NCI-H2029 treated with DMSO at 0.1 percent for 48 hours (cell line): ENCODE measurements around the gene TLX3.
"Not testable (repeated sequence)": the region's sequence is repeated elsewhere in the genome, so short reads cannot be mapped to it uniquely, and the experiment has no call there.

Experiments
- DNase-seq: peaks from one replicate; lab custom pipeline; 2025; lab: John Stamatoyannopoulos, UW

Gene TLX3

DNA sequence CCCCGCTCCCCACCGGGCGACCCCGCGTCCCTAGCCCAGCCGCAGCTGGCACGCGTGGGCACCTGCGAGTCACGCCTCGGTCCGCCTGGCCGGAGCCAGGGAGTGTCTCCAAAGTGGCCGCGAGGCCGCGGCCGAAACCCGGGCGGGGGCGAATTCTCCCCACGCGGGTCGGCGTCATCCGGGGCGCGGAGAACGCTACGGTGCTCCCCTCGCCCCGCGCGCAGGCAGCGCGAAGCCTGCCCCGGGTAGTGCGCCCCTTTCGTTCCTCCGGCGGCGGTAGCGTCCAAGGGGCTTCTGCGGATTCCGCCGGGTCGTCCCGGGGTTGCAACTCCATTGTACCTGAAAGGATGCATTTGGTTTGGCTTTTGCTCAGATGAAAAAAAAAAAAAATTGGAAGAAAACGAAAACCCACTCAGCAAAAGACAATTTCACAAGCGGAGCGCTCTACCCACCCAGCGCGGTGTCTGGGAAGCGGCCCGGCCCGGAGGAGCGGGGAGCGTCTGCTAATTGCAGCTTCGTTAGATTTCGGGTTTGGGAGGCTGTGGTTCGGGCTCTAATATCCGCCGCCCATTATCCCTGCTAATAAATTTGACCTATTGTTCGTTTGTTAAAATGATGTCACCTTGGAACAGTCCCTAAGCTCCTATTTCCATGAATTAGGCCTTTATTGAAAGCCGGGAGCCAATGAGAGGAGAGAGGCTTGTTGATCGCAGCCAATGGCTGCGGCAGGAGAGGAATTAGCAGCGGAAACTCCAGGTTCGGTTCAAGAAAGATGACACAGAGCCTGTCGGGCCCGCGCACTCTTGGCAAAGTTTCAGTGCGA, at the start of gene TLX3:
TSS of gene TLX3 (plus strand) at position 796 of the 823 bp plus-strand sequence. CDS start 118 bp downstream, outside the sequence.
- DNase-seq = peak; percentile 83

DNA sequence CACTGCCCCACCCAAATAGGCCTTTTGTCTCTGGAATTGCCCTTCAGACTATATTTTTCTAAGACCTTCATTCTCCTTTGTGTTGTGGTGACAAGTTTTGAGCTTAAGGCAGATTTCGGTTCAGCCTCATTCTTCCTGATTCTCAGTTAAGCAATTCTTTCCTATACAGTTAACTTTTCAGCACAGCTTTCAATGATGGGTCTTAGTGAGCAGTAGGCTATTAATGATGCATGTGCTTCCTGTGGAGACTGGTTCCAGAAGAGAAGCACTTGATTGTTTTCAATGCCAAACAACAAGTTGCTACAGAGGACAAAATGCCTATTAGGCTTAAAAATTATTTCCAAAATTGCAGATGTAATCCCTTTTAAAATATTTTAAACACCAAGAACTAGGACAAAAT, 47.7 kb upstream of the TLX3 start:
- no peak for DNase-seq

DNA sequence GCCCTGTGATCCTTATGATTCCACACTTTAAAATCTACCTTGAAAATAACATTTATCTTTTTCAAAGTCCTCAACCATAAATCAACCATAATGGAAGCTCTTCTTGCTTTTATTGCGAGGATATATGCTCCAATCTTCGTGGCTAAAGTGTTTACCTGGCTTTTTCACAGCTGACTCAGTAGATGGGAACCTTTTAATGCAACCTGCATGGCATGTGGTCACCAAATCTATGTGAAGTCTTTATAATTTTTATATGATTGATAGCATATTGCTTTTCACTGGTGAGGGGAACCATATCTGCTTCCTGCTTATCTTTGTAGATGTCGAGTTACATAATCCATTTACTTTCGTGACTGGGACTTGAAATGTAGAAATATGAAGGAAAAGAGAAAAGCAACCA, 47.1 kb upstream of the TLX3 start:
- DNase-seq = no peak

- no peak for DNase-seq
These were observed 45.9 kb upstream of the TLX3 start for GRCh38 chr5:171263181-171263580.

DNA sequence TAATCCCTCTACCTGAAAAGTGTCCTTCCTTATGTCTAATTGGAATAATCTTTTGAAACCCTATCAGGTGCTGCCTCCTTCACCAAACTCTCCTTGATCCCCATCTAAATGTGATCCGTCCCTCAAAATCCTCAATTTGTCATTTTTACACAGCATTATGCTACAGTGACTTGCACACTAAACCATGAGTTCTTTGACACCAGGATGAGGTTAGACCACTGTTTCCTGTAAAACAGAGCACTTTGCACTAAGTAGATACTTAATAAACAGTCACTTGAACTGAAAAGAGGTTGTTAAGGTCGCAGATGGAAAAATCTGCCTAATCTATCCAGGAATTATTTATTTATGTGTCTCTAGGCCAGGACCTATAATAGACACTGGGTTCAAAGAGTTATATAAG, 44.2 kb upstream of the TLX3 start:
- no peak for DNase-seq

- no peak for DNase-seq
These were observed 40.1 kb upstream of the TLX3 start for GRCh38 chr5:171268700-171269620.

DNA sequence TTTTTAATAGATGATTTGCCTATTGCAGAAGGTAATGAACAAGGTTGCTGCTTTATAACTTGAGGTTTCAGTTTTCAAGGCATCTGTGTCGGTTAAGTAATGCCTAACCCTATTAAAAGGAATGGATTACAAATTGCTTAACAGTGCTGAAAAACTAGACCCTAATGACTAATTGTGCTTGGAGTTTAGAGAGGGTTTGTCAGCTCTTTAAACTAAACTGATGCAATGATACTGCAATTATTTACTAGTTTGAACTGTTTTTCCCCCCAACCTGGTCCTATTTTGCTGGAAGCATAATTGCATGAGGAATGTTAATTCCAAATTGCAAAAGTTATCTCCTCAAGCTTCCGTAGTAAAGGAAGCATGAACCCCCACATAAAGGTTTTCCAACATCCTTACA, 39.3 kb upstream of the TLX3 start:
- DNase-seq = no peak

GRCh38 chr5:171270136-171270535, 38.9 kb upstream of the TLX3 start:
- no peak for DNase-seq

DNA sequence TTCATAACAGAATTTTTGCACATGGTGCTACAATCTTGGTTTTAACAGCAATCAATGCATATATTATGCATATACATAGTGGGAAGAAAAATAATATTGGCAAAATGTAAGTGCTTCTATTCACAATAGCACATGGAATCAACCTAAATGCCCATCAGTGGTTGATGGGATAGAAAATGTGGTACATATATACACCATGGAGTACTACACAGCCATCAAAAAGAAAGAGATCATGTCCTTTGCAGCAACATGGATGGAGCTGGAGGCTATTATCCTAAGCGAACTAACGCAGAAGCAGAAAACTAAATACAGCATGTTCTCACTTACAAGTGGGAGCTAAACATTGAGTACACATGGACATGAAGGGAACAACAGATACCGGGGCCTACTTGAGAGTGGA, 37.2 kb upstream of the TLX3 start:
- DNase-seq = no peak

DNA sequence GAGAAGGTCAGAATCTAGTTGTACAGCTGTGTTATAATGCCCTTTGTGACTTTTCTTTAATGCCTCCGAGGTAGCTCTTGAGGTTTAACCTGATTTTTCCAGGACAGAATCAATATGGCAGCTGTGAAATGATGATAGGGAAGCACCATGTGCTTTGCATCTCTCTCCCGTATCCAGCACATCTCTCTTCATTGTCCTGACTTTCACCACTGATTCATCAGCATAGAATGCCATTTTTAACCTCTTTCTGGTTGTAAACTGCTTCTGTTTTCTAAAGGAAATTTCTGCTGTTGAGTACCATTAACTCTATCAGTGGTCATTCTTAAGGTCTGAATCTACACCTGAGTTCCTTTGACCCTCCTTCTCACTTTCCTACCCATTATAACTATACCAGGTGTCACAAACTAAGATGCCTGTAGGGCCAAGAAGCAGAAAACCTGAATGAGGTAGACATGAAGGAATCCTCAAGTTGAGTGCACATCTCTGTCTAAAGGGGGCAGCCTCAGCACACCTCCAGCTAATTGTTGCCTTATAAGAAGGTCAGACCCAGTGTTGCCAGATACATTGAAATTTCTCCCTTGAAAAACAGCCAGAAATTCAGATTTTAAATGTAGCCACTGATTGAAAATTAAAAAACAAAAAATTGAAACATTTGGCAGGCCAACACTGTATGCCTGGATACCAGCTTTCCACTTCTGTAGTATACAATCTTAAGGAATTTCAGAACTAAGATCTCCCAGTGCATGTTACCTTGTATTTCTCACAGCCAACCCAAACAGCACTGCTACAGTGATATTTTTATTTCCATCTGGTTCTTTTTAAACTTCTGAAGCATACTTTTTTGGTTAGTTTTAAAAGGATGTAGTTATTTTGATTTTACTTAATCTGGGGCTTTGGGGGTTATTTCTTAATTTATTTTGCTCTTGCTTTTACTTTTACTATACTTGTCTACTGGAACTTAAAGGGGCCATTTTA, 35.8 kb upstream of the TLX3 start:
- no peak for DNase-seq

GRCh38 chr5:171275841-171276544, 33.1 kb upstream of the TLX3 start:
- no peak for DNase-seq

- DNase-seq = no peak
These were observed 25.3 kb upstream of the TLX3 start for GRCh38 chr5:171283753-171284152.

- no peak for DNase-seq
These were observed 23.6 kb upstream of the TLX3 start for GRCh38 chr5:171285465-171285864.

- DNase-seq = no peak
These were observed 21.0 kb upstream of the TLX3 start for GRCh38 chr5:171288066-171288465.

- DNase-seq = no peak
These were observed 17.7 kb upstream of the TLX3 start for GRCh38 chr5:171291371-171291770.

DNA sequence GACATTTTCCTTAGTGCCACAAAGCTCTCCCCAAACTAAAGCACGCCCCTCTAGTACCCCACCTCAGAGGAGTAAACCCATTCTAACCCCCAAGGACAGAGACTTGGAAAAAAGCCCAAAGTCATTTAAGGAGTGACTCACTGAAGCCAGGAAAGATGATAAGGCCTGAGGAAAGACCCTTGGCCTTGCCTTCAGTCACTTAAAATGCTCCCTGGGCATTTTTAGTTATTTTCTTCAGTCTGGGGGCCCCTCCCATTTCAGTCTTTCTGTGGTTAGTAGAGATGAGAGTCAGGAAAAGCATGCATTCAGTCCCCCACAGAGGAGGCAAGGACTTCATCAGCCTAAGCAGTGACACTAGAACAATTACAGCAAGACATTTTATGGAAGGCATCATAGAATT, 13.7 kb upstream of the TLX3 start:
- no peak for DNase-seq

DNA sequence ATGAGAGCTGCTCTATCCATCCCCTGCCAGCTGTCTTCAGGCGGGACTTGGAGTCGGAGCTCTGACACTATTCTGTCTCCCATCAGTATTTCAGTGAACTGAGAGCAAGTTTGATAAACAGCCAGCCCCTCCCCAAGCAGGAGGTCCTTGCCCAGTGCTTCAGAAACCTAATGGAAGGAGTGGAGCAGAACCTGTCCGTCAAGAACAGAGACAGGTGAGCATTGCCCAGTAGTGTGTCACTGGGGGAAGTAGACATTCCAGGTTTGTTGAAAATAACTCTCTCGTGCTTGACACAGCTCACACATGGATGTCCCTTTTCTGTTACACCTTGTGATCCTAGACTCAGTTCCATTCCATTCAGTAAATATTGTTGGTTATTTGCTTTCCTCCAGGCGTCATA, 13.2 kb upstream of the TLX3 start:
- no peak for DNase-seq

DNA sequence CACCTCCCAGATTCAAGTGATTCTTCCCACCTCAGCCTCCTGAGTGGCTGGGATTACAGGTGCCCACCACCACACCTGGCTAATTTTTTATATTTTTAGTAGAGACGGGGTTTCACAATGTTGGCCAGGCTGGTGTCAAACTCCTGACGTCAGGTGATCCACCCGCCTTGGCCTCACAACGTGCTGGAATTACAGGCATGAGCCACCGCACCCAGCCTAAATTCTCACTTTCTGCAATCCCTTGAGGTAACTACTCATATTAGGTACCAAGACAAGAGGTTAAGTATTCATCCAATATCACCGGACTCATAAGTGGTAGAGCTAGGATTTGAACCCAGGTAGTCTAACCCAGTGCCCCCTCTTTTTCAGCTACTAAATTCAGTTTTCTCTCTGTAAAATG, 11.1 kb upstream of the TLX3 start:
- DNase-seq = not testable (repeated sequence)

GRCh38 chr5:171299228-171299627, 9.8 kb upstream of the TLX3 start:
- DNase-seq = no peak

GRCh38 chr5:171299851-171300250, 9.2 kb upstream of the TLX3 start:
- no peak for DNase-seq

- no peak for DNase-seq
These were observed 8.7 kb upstream of the TLX3 start for GRCh38 chr5:171300358-171300757.
